Measurements from ENCODE around the gene KCNF1. TPM values are rescaled to one million over a fixed set of nuclear protein-coding genes. Genes with fewer than 3 reads are reported as not detected.

The KCNF1 gene
- total RNA-seq, 2 experiments from 2014 or later: not detected

- Histone ChIP-seq H4K20me1 (ENCODE audit: insufficient read depth, low read length) (no peaks in the 10 kb centered on the region), H3K27ac (ENCODE audit: low read depth, low read length, poor library complexity, severe bottlenecking) (no peak overlapping the region), H3K4me2 (ENCODE audit: low read length) (no peak overlapping the region), H3K9me3 (ENCODE audit: low read length) (no peaks in the 10 kb centered on the region), H3K4me3 (ENCODE audit: low read depth, low read length, poor library complexity, severe bottlenecking) (no peak overlapping the region), H3K79me2 (ENCODE audit: insufficient read depth, low read depth, low read length) (no peaks in the 10 kb centered on the region), H2AFZ (ENCODE audit: low read length) (no peak overlapping the region), H3K9me2 (ENCODE audit: insufficient read depth, low read length) (no peaks in the 10 kb centered on the region), H3K36me3 (ENCODE audit: insufficient read depth, low read length) (no peaks in the 10 kb centered on the region), H3K4me1 (ENCODE audit: insufficient read depth, low read length, poor library complexity, severe bottlenecking) (no peaks in the 10 kb centered on the region)
- no peak for DNase-seq (ENCODE audit: low spot score)
- TF ChIP-seq, protein P1, sequence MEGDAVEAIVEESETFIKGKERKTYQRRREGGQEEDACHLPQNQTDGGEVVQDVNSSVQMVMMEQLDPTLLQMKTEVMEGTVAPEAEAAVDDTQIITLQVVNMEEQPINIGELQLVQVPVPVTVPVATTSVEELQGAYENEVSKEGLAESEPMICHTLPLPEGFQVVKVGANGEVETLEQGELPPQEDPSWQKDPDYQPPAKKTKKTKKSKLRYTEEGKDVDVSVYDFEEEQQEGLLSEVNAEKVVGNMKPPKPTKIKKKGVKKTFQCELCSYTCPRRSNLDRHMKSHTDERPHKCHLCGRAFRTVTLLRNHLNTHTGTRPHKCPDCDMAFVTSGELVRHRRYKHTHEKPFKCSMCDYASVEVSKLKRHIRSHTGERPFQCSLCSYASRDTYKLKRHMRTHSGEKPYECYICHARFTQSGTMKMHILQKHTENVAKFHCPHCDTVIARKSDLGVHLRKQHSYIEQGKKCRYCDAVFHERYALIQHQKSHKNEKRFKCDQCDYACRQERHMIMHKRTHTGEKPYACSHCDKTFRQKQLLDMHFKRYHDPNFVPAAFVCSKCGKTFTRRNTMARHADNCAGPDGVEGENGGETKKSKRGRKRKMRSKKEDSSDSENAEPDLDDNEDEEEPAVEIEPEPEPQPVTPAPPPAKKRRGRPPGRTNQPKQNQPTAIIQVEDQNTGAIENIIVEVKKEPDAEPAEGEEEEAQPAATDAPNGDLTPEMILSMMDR (conservative IDR thresholded peaks at IDR 0.05; ENCODE audit: low read length): no peak
- no peak for TF ChIP-seq EZH2phosphoT487 (IDR thresholded peaks at IDR 0.05; ENCODE audit: borderline replicate concordance, low read depth, low read length)
- intact Hi-C loops (cut with micrococcal nuclease; ENCODE audit: unreplicated experiment): no loop called here
- BruUV-seq (replicated peaks): no TSS peak
- CTCF ChIA-PET (ENCODE audit: unreplicated experiment): no interaction called here
- POLR2A ChIA-PET: no interaction called here
These were observed 48.7 kb upstream of the KCNF1 start for GRCh38 chr2:10863047-10863446.

DNA sequence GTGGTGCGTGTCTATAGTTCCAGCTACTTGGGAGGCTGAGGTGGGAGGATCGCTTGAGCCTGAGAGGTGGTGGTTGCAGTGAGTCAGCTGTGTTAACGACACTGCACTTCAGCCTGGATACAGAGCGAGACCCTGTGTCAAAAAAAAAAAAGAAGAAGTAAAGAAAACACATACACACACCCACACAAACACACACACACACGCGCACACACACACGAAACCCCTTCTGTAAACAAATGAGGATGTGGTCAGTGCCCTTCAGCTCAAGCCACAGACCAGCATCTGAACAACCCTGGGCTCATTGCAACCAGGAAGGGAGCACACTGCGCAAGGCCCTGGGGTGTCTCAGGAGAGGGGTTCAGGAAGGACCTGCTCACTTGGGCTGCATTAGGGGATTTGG is 47.9 kb upstream of the KCNF1 start:
- BruUV-seq (replicated peaks): no TSS peak
- TF ChIP-seq EZH2phosphoT487 (IDR thresholded peaks at IDR 0.05; ENCODE audit: borderline replicate concordance, low read depth, low read length): no peak
- TF ChIP-seq, protein P1 (conservative IDR thresholded peaks at IDR 0.05; ENCODE audit: low read length): no peak
- intact Hi-C loops (cut with micrococcal nuclease; ENCODE audit: unreplicated experiment): no loop called here
- Histone ChIP-seq H3K9me2 (ENCODE audit: insufficient read depth, low read length) (no peaks in the 10 kb centered on the region), H3K36me3 (ENCODE audit: insufficient read depth, low read length) (no peaks in the 10 kb centered on the region), H3K4me3 (ENCODE audit: low read depth, low read length, poor library complexity, severe bottlenecking) (no peak overlapping the region), H2AFZ (ENCODE audit: low read length) (no peak overlapping the region), H4K20me1 (ENCODE audit: insufficient read depth, low read length) (no peaks in the 10 kb centered on the region), H3K4me1 (ENCODE audit: insufficient read depth, low read length, poor library complexity, severe bottlenecking) (no peaks in the 10 kb centered on the region), H3K79me2 (ENCODE audit: insufficient read depth, low read depth, low read length) (no peaks in the 10 kb centered on the region), H3K27ac (ENCODE audit: low read depth, low read length, poor library complexity, severe bottlenecking) (no peak overlapping the region), H3K9me3 (ENCODE audit: low read length) (no peaks in the 10 kb centered on the region), H3K4me2 (ENCODE audit: low read length) (no peak overlapping the region)
- no peak for DNase-seq (ENCODE audit: low spot score)
- POLR2A ChIA-PET: interaction anchor here (0.5 to 0.6 kb wide), 2 partner anchors 12 to 409 kb away, joined by 3 to 4 read pairs; no protein-coding TSS in a partner anchor
- CTCF ChIA-PET (ENCODE audit: unreplicated experiment): no interaction called here

GRCh38 chr2:10864251-10864650 is 47.5 kb upstream of the KCNF1 start:
- no peaks in the 10 kb centered on the region for H3K79me2 ChIP-seq (ENCODE audit: insufficient read depth, low read depth, low read length)
- TF ChIP-seq, protein P1 (conservative IDR thresholded peaks at IDR 0.05; ENCODE audit: low read length): no peak
- TF ChIP-seq EZH2phosphoT487 (IDR thresholded peaks at IDR 0.05; ENCODE audit: borderline replicate concordance, low read depth, low read length): no peak
- POLR2A ChIA-PET: interaction anchor here (0.5 to 0.6 kb wide), 2 partner anchors 12 to 409 kb away, joined by 3 to 4 read pairs; no protein-coding TSS in a partner anchor
- H4K20me1 ChIP-seq (ENCODE audit: insufficient read depth, low read length): no peaks in the 10 kb centered on the region
- no peak overlapping the region for H3K27ac ChIP-seq (ENCODE audit: low read depth, low read length, poor library complexity, severe bottlenecking)
- DNase-seq (ENCODE audit: low spot score): no peak
- H3K36me3 ChIP-seq (ENCODE audit: insufficient read depth, low read length): no peaks in the 10 kb centered on the region
- CTCF ChIA-PET (ENCODE audit: unreplicated experiment): no interaction called here
- no TSS peak for BruUV-seq (replicated peaks)
- H3K4me1 ChIP-seq (ENCODE audit: insufficient read depth, low read length, poor library complexity, severe bottlenecking): no peaks in the 10 kb centered on the region
- H3K4me3 ChIP-seq (ENCODE audit: low read depth, low read length, poor library complexity, severe bottlenecking): no peak overlapping the region
- H3K9me3 ChIP-seq (ENCODE audit: low read length): no peaks in the 10 kb centered on the region
- no peak overlapping the region for H3K4me2 ChIP-seq (ENCODE audit: low read length)
- H3K9me2 ChIP-seq (ENCODE audit: insufficient read depth, low read length): no peaks in the 10 kb centered on the region
- H2AFZ ChIP-seq (ENCODE audit: low read length): no peak overlapping the region
- intact Hi-C loops (cut with micrococcal nuclease; ENCODE audit: unreplicated experiment): no loop called here

Measured in OCI-LY7 (cell line).